Measurements from ENCODE around the gene TBCA.

- no peak for TF ChIP-seq CTCF (conservative IDR thresholded peaks at IDR 0.05)
- TF ChIP-seq ZFX (IDR thresholded peaks at IDR 0.05), result no peak
These were observed 21.0 kb upstream of the TBCA start for GRCh38 chr5:77797136-77797535.

Measured in C4-2B (cell line).